MM.1S (cell line): ENCODE results near the gene TMEM45A.

ENCODE experiments used
- CTCF ChIP-seq: fragments of 300-600 bp; sonication (generic); IDR thresholded peaks from 2 replicates; pipeline ENCODE4 v1.5.1; 2016; ENCODE audit warnings: antibody characterized with exemption, low read length, mixed read lengths
- EZH2 ChIP-seq: fragments of 300-600 bp; sonication (generic); optimal IDR thresholded peaks from 2 replicates; pipeline ENCODE3; 2017; ENCODE audit warnings: low read depth, mild to moderate bottlenecking, antibody characterized with exemption, low read length, mixed read lengths
- EZH2phosphoT487 ChIP-seq: fragments of 300-600 bp; sonication (generic); IDR thresholded peaks from 2 replicates; pipeline ENCODE4 v1.6.1; 2018; ENCODE audit warnings: antibody characterized with exemption, low read length

GRCh38 chr3:100578646-100579045 lies 86.2 kb downstream of the TMEM45A start:
- TF ChIP-seq CTCF, result no peak
- TF ChIP-seq EZH2, result no peak
- TF ChIP-seq EZH2phosphoT487, result no peak
